Head of caudate nucleus (tissue), 42 donors: ENCODE measurements around the gene SRGAP3.

Experiments
- DNase-seq, 42 donors: peaks; one replicate each; pipeline versions ENCODE4 v3.0.0 to v3.0.0-alpha.2; 2020 to 2021; ENCODE audit warnings: mixed read lengths in 7 of 42
- intact Hi-C: fragments of 100-400 bp; cut with DNase I; formaldehyde crosslinking; loops from one replicate; pipeline ENCODE4 v1.15.0; 2022

Gene SRGAP3

DNA sequence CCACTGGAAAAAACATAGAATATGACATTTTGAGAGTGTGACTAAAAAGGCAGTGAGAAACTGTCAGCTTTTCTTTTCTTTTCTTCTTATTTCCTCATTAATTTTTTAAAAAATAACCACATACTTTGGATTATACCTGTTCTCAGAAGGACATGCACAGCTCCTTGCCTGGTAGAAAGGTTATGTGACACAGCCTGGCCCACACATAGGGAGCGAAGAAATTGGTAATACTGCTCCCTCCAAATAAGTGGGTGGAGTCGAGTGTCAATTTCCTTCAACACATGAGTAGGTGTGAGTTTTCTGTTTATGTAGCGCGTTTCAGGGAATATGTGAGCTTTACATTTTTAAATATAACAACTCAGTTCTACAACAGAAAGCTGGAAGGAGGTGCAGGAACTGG is 257.2 kb downstream of the SRGAP3 start:
- intact Hi-C loops: no loop called here
- no peak for DNase-seq

DNA sequence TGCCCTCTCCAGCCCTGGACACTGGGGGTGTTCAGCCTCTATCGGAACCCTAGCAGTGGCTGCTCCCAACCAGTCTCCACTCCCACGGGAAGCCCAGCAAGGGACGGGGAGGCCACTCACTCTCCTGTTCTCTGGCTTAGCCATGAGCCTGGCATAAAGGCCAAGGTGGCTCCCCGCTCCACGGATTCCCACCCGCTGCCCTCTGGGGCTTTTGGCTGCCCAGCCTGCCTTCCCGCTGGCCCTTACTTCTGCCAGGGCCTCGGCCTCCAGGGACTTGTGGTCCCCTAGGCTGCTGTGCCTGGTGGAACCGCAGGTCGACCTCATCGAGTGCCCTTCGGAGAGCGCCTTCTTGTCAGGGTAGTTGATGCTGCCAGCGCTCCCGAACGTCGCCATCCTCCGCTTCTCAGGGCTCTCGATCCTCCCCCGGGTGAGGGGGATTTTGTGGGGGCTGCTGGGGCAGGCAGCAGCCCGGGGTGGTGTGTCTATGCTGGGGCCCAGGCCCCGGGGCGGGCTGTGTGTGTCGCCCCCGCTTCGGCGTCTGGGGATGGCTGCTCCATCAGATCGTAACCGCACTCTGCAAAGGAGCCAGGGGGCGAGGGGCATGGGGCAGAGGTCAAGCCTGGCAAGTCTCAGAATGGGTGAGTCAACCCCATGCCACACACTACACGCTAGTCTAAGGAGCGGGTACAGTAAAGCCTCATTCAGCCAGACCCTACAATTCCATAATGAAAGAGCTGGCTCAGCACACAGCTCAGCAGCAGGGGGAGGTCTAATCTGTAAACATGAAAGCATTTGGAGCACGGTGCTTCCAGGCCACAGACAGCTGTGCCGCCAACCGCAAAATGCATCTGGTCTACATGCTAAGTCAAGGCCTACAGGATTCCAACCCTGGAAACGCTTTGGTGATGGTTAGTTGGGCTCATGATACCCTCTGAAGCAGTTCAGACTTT is 258.9 kb downstream of the SRGAP3 start:
- intact Hi-C loops: no loop called here
- no peak for DNase-seq

DNA sequence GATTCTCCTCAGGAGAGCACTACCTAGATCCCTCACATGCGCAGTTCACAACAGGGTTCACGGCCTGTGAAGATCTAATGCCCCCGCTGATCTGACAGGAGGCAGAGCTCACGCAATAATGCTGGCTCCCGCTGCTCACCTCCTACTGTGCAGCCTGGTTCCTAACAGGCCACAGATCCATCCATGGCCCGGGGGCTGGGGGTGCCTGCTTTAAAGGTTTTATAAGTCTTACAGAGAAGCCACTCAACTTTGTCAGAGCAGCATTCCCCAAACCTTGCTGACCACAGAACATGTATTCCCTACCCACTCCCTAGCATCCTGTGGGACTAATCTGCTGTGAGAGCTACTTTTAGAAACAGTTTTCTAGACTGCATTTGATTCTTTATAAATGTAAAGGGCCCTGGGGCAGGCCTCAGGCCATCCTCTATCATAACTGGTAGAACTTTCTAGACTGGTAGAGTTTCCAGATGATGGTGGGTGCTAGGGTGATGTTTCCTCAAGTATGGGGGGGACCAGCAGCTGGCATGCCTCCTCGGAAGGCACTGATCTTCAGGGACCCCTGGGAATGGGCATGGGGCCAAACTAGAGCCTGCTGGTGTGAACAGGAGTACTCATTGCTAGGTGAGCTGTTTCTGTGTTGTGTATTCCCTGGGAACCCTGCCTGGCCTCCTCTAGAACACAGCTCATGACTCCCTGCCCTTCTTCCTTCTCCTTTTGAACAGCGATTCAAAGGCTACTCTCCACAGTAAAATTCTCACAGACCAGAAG is 260.5 kb downstream of the SRGAP3 start:
- no peak for DNase-seq
- intact Hi-C loops: loop anchor here (2.0 to 5.0 kb wide), 3 partner anchors 78 to 313 kb away; partner anchors contain the start of gene SRGAP3

DNA sequence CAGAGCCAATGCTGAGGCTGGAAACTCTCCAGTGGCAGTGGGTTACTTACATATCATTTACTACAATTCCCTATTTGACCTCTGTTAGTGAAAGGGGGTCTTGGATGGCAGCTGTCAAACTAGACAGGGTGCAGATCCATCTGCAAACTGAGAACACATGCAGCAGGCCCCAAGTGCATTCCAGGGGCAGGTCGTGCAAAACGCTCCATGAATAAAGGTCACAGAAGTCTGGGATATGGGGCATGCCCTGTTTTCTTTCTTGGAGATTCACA is 261.1 kb downstream of the SRGAP3 start:
- intact Hi-C loops: loop anchor here (2.0 to 5.0 kb wide), 3 partner anchors 78 to 314 kb away; partner anchors contain the start of gene SRGAP3
- DNase-seq: no peak

DNA sequence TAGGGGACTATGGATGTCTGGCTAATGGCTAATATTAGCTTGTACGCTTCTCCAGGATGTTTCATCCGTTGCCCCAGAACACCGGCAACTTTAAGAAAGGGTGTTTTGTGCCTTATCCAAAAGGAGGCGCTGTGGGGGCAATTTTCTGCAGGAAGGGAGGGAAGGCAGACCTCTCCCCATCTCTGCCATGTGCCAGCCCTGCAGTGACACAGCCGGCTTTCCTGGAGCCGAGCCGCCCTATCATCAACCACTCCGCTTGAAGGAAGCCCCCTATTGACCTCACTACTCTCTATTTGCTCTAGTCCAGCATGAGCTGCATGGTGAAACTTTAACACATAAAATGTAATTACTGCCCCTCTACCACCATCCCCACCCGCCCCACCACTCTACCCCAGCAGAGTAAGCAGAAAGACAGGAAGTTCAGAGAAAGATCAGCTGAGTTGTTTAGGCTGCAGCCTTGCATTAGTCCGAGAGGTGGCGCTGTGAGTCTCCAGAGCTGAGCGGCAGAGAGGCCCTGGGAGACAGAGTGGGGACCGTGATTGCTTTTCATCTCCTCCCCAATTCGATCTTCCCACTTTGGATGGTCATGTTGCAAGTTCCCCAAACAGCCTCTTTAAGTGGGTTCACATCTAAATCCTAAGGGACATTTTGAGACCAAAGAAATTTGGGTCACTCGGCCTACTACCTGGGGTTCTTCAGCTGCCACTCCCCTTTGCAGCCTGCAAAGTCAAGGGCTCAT is 261.6 kb downstream of the SRGAP3 start:
- DNase-seq: peak; percentile 50 to 90 (median 76)

DNA sequence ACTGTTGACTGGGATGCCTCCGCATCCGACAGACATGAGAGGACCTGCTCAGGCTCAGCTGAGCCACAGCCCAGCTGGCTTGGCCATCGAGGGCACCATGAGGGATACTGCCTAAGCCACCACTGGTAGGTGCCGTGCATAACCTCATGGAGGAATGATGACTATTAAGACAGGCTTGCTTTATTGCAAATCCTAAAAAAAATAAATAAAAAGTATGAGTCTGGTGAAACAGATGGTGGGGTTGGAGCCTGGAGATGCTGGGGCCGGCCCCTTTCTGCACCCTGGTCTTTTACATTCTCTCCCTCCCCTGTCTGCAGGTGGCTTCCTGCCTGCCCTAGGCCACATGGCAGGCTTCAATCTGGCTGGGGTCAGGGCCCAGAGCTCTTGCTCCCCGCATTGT is 262.2 kb downstream of the SRGAP3 start:
- DNase-seq: no peak

More for the DNA sequence above, 261.6 kb downstream of the SRGAP3 start:
- intact Hi-C loops: loop anchor here (2.0 to 5.0 kb wide), 3 partner anchors 79 to 314 kb away; partner anchors contain the start of gene SRGAP3

DNA sequence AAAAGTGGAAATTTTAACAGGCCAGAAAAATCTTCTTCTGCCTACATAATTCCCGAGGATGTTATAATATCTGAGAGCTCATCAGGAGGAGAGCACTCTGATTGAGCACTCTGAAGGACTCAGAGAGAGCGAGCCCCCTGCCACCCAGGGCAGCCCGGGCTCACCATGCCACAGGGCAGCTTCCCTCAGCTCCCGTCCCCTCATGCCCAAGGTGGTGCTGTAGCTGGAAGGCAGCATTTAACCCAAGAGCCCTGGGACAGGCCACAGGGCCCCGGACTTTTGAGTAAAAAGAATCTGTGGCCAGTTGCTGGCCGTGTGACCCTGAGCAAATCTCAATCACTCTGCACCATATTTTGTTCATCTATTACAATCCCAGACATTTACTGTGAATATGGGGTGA is 262.7 kb downstream of the SRGAP3 start:
- no peak for DNase-seq

More for the DNA sequence above, 262.2 kb downstream of the SRGAP3 start:
- intact Hi-C loops: loop anchor here (5.0 kb wide), 2 partner anchors 260 to 315 kb away; partner anchors contain the start of gene SRGAP3

DNA sequence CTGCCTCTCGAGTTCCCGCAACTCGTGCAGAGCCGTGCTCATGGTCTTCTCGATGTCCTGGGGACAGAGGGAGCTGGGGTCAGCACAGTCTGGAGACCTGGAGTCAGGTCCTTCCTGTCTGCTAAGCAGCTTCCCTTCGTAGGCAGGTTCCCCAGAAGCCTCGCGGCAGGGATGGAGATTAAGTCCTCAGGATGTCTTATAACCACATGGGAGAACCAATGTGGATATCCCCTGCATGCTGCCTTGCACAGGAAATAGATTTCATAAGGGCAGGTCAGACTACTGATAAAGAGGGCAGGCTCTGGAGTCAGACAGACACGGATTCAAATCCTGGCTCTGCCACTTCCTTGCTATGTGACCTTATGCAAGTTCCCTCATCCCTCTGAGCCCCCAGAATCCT is 263.6 kb downstream of the SRGAP3 start:
- intact Hi-C loops: loop anchor here (5.0 kb wide), 2 partner anchors 261 to 316 kb away; partner anchors contain the start of gene SRGAP3
- no peak for DNase-seq

More for the DNA sequence above, 262.7 kb downstream of the SRGAP3 start:
- intact Hi-C loops: loop anchor here (5.0 kb wide), 2 partner anchors 261 to 316 kb away; partner anchors contain the start of gene SRGAP3

DNA sequence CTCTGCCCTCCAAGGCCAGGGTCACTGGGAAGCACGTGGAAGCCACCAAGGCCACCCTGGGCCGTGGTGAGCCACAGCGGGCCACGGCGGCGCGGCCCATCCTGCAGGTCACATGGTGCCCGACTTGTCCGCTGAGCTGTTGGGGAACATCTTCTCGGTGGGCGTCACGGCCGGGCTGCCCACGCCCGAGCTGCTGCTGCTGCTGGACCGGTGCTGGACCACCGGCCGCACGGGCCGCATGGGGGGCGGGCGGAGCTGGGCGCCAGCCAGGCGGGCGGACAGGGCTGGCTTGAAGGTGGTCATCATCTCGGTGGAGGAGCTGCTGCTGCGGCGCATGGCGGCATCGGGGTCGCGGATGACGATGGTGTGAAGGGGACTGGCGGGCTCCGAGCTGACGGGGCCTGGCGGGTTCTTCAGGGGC is 264.0 kb downstream of the SRGAP3 start:
- no peak for DNase-seq
- intact Hi-C loops: loop anchor here (5.0 kb wide), 2 partner anchors 262 to 317 kb away; partner anchors contain the start of gene SRGAP3

DNA sequence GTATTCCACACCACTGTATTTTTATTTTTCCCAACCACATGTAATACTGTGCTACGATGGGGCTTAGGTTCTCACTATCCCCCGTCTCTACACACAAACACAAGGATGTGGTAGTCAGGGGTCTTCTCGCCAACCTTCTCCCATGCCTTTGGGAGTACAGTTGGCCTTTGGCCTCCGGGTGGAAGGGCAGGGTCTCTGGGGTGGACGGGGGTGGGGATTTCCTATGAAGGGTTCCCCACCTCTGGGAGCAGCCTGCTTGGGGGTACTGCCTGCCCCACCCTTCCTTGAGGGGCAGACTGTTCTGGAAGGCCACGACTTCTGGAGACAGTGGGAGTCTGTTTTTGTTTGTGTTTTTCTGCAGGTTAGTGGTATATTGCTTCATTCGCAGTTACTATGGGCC is 264.9 kb downstream of the SRGAP3 start:
- intact Hi-C loops: no loop called here
- DNase-seq: no peak

DNA sequence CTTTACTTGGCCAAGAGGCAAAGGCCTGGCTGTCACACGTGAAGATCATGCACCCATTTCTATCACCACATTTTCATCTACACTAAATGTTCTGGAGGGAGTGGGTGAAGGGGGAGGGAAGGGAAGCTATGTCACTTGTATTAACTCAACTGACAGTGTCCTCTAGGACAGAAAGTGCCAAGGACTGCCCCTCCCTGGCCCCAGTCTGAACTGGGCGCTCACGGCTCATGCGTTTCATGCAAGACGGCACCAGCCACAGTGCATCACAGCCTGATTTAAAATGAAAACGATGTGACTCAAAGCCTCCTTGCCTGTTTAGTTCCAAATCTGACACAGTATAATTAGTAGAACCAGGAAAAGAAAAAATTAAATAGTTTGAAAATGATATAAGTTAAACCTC is 265.4 kb downstream of the SRGAP3 start:
- no peak for DNase-seq

DNA sequence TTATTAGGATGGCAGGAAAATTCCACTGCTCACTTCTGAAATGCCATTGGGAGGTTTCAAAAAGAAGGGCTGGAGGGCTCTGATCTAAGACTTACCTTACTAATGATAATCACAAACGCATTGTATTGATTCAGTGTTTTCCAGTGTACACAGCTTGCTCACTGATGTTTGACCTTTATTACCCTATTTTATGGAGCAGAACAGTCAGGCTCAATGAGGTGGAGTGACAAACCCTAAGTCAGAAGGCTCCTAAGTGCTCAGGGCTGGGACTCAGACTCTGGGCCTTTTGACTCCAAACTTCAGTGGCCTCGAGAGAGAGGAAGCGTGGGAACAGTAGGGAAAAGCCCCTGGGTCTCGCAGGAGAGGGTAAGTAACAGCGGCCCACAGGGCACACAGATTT is 265.9 kb downstream of the SRGAP3 start:
- intact Hi-C loops: no loop called here
- DNase-seq: no peak

More for the DNA sequence above, 265.4 kb downstream of the SRGAP3 start:
- intact Hi-C loops: no loop called here

DNA sequence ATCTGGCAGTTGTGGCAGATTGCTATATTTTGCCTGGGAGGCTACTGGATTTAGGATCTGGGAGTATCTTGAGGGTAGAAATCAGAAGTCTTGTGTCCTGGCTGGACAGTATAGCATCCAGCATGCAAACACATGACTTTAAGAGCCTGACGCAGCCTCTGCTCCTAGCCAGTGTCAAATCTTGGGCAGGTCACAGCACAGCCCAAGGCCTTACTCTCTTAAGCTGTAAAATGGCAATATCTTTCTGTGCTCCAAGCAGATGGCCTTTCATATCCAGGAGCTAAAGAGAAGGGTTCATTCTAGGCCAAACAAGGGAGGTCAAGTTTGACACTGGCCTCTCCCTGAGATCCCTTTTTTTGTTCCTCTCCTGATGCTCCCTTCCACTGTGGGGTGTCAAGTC is 266.4 kb downstream of the SRGAP3 start:
- intact Hi-C loops: no loop called here
- no peak for DNase-seq

DNA sequence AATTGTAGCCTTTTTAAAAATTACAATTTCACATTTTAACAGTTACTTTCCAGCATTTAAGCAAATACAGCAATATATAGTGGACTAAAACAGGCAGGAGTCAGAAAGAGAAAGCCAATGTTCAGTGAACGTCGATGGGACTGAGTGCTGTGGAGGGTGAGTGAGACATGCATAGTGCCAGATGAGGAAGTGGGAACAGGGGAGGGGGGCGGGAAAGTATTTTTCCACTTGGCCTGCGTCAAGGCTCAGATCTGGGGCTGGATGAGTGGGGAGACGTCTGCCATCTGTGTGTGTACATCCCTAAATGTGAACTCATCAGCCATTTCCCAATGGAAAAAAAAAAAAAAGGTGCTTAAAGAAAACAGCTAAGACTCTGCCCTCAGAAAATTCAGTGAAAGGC is 266.9 kb downstream of the SRGAP3 start:
- DNase-seq: no peak
- intact Hi-C loops: no loop called here

DNA sequence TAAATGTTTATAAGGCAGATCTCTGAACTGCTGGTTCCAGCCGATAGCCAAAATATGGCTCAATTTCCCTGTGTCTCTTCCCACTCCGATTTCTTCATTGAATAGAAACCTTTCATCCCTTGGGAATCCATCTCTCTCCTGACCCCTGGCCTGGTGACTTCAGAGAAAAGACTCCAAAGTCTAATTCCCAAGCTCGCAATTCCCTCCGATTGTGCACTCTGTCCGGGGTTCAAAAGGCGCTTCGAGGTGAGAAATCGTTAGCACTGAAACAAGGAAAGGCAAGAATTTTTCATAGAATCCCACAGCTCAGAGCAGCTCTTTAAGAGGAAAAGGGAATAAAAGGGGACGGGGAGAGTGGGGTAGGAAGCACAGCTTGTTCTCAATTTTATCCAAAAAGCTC is 267.7 kb downstream of the SRGAP3 start:
- intact Hi-C loops: no loop called here
- no peak for DNase-seq

DNA sequence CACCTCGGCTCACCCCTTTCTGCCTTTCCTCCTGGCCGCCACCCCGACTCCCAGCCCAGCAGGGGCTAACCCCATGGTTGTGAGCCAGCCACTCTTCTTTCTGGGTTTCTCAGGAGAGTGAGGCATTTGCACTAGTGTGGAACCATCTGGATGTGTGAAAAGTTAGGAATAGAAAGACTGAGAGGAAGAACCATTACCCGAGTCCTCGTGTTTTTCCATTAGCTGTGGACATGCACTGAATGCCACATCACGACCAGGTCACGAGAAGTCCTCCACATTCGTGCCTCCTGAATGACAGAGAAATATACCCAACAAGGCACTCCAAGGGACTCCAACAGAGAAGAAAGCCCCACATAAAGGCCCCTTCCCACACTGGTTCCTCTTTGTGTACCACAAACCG is 268.1 kb downstream of the SRGAP3 start:
- intact Hi-C loops: no loop called here
- DNase-seq: no peak

DNA sequence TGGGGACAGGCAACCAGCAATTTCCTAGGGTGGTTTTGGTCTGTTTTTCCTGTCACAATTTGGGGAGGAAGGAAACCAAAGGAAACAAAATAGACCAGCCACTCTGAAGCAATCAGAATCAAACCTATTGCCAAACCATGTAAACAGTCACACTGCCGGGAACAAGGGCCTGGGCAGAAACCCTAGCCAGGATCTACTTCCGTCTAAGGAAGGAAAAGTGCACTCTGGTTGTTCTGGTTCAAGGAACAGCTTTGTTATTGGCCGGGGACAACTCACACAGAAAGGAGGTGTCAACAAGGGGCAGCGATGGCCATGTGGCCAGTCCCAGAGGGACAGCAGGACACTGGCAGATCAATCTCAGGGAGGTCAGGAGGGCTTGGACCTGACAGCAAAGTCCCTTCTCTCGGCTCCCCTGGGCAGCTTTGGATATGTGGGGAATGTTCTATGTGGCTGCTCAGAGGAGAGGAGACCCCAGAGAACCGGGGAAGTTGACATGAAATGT is 268.6 kb downstream of the SRGAP3 start:
- intact Hi-C loops: no loop called here
- DNase-seq: no peak

DNA sequence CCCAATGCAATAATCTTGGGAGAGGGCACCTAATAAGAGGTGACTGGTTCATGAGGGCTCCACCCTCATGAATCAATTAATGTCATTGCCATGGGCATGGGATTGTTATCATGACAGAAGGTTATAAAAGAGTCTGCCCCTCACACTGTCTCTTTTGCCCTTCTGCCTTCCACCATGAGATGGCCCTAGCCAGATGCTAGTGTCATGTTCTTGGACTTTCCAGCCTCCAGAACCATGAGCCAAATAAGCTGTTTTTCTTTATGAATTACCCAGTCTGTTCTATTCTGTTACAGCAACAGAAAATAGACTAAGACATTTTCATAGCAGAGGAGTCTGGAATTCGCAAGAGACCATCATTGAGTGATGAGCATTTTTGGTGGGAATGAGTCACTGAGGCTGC is 270.2 kb downstream of the SRGAP3 start:
- intact Hi-C loops: no loop called here

DNA sequence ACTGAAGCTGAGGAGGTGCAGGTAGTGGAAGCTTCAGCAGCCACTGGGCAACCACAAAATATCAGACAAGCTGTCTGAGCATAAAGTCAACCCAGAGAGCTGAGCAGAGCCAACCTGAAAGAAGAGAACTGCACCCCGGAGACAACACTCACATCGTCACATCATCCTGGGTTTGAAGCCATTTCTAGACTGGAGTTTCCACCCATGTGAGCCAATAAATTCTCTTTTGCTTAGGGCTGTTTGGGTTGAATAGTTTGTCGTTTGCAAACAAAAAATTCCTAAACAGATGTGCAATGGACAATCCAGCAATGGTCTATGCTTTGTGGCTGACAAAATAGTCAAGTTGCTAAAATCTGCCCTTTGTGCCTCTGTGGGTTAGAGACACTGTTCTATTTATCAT is 270.9 kb downstream of the SRGAP3 start:
- no peak for DNase-seq
- intact Hi-C loops: no loop called here

More for the DNA sequence above, 270.2 kb downstream of the SRGAP3 start:
- no peak for DNase-seq
